ENCODE measurements around the gene FSTL3.

FSTL3 gene

DNA sequence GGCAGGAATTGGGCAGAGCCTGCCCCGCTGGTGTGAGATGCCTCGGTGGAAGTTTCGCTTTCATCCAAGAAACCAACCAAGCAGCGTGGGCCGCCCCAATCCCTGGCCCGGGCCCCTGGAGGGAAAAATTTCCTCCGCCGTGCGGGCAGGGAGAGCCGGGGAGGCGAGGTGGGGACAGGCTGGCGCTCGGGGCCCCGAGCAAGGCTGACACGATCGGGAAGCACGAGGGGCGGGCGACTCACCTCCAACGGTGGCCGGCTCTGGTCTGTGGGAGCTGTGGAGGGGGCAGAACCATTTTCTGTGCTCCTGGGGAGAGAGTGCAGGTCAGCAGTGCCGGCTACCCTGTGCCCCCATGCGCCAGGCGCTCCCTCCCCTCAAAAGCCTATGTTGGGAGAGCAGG lies 24.2 kb upstream of the FSTL3 start:
- TF ChIP-seq, protein P1, sequence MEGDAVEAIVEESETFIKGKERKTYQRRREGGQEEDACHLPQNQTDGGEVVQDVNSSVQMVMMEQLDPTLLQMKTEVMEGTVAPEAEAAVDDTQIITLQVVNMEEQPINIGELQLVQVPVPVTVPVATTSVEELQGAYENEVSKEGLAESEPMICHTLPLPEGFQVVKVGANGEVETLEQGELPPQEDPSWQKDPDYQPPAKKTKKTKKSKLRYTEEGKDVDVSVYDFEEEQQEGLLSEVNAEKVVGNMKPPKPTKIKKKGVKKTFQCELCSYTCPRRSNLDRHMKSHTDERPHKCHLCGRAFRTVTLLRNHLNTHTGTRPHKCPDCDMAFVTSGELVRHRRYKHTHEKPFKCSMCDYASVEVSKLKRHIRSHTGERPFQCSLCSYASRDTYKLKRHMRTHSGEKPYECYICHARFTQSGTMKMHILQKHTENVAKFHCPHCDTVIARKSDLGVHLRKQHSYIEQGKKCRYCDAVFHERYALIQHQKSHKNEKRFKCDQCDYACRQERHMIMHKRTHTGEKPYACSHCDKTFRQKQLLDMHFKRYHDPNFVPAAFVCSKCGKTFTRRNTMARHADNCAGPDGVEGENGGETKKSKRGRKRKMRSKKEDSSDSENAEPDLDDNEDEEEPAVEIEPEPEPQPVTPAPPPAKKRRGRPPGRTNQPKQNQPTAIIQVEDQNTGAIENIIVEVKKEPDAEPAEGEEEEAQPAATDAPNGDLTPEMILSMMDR (conservative IDR thresholded peaks at IDR 0.05; ENCODE audit: low read depth, low read length): no peak
- DNase-seq (ENCODE audit: low read depth): no peak
- no peak overlapping the region for H3K4me3 ChIP-seq (ENCODE audit: low read depth, low read length)

DNA sequence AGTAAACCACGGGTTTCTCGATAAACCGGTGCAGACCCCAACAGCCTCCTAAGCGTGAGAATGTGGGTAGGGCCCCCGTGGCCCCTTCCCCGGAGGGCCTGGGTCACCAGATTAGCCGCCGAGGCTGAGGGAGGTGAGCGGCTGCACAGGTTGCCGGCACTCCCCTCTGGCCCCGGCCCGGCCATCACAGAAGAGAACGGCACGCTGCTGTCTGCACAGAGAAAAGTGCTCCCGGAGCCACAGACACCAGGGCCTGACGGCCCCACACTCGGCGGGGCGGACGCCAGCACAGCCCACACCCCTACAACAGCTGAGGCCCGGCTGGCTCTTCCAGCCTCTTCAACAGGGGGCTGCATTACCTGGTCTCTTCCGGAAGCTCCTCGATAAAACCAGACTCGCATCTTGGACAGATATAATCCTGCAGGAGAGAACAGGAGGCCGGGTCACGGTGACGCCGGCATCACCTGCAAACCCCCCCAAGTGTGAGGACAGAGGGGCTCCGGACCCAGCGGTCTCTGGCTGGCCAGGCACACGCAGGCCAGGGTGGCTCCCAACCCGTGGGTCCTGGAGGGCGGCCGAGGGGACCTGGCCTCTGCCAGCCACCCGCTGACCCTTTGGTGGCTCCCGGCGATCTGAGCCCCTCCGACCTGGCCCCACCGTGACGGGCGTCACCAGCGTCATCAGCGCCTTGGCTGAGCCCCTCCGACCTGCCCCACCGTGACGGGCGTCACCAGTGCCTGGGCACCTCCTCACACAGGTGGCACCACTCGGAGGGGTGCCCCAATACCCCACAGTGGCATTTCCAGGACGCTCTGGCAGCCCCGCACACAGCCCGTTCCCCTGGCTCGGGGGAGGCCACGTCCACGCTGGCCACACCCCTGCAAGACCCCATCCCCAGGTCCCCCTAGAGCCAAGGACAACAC lies 23.5 kb upstream of the FSTL3 start:
- H3K4me3 ChIP-seq (ENCODE audit: low read depth, low read length): no peak overlapping the region
- TF ChIP-seq, protein P1 (conservative IDR thresholded peaks at IDR 0.05; ENCODE audit: low read depth, low read length): no peak
- no peak for DNase-seq (ENCODE audit: low read depth)

DNA sequence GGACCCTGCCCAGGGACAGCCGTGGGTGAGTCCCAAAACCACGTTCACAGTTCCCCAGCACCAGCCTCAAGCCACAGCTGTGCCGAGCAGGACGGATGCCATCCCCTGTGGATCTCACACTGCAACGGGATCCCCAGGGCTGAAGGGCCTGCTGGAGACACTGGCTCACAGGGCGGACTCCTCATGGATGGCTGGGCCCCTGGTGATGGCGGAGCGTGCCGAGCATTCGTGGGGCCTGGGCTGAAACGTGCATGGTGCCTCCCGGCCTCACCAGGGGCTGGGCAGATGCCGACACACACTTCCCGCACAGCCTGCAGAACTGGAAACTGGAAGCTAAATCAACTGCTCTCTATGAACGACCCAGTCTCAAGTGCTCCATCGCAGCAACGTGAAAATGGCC lies 22.8 kb upstream of the FSTL3 start:
- H3K4me3 ChIP-seq (ENCODE audit: low read depth, low read length): no peak overlapping the region

DNA sequence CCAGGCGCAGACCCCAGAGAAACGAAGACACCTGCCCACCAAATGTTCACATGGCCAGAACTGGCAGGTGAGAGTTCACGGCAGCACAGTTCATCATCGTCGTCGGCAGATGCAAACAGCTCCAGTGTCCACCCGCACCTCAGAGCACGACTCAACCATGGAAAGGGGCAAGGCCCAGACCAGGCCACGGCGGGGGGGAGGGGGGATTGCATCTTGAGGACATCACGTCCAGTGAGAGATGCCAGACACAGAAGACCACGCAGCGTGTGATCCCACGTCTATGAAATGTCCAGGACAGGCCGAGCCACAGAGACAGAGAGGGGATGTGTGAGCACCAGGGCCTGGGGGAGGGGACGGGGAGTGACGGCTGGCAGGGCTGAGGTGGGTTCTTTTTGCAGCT lies 20.5 kb upstream of the FSTL3 start:
- H3K4me3 ChIP-seq (ENCODE audit: low read depth, low read length): no peak overlapping the region
- no peak for DNase-seq (ENCODE audit: low read depth)
- TF ChIP-seq, protein P1 (conservative IDR thresholded peaks at IDR 0.05; ENCODE audit: low read depth, low read length): no peak

More for the DNA sequence above, 22.8 kb upstream of the FSTL3 start:
- no peak for DNase-seq (ENCODE audit: low read depth)
- TF ChIP-seq, protein P1 (conservative IDR thresholded peaks at IDR 0.05; ENCODE audit: low read depth, low read length): no peak

DNA sequence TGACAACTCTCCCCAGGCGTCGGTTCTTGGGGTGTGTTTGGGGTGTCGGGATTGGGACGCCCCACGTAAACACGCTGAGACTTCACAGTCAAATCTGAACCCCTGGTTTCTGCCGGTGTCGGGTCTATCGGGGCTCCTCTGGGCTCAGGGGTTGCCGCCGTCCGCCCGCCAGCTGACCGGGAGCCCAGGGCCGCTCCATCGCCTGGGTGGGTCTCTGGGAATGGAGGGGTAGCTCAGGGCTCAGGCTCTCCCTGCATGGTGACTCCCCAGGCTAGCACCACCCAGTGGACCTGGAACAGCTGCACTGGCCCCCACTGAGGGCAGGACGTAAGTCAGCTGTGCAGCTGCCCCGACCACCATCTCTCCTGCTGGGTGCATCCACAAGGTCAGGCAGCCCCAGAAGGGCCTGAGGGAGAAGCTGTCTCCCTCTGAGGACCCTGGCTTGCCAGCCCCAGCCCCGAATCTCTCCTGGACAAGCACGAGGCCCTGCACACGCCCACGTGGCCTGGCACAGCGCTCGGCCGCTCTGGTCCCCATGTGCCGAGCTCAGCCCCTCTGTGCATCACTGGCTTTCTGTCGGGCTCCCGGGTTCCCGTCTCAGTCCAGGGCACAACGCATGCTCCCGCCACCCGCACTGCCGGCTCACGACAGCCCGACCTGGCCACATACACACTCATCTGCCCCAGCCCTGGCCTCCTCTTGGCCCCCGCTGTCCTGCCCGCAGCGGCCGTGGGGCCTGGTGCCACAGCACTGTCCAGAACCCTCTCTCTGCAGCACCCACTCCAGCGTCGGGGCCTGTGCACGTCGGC lies 19.2 kb upstream of the FSTL3 start:
- H3K4me3 ChIP-seq (ENCODE audit: low read depth, low read length): no peak overlapping the region
- TF ChIP-seq, protein P1 (conservative IDR thresholded peaks at IDR 0.05; ENCODE audit: low read depth, low read length): peak; percentile 25
- DNase-seq (ENCODE audit: low read depth): no peak

DNA sequence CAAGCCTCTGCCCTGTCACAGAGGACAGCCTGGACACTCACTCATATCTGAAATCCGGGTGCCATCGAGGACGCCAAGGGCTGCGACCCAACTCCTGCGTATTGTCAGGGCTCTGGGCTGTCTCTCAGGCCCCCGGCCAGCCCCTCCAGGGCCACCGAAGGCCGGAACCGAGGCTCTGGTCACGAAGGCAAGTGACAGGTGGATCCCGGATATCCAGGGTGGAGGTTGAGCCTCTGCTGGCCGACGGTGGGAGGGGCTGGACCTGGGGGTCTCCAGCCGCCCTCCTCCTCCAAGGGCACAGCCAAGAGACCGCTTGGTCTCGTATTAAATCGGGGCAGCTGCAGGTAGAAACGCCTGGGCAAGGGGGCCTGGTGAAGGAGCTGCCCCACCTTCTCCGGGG lies 18.6 kb upstream of the FSTL3 start:
- H3K4me3 ChIP-seq (ENCODE audit: low read depth, low read length): no peak overlapping the region
- TF ChIP-seq, protein P1 (conservative IDR thresholded peaks at IDR 0.05; ENCODE audit: low read depth, low read length): no peak

More for the DNA sequence above, 18.6 kb upstream of the FSTL3 start:
- DNase-seq (ENCODE audit: low read depth): no peak

Data from choroid plexus epithelial cell (primary cell).